ENCODE results near the gene RAPGEF5.

RAPGEF5 gene

DNA sequence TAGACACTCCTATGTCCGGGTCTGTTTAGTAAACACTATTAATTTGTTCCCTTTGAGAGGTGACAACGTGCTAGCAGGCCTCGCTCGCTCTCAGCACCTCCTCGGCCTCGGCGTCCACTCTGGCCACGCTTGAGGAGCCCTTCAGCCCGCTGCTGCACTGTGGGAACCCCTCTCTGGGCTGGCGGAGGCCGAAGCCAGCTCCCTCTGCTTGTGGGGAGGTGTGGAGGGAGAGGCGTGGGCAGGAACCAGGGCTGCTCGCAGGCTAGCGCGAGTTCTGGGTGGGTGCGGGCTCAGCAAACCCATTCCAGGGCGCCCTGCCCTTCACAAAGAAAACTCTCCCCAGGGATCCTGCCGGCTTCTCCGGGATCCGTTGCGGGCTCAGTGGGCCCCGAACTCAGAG is 266.8 kb downstream of the RAPGEF5 start:
- Histone ChIP-seq H3K27me3 (ENCODE audit: control insufficient read depth, insufficient read depth, low read length) (no peaks in the 10 kb centered on the region), H3K4me1 (peaks cover 14% of the 10 kb centered on the region), H3K27ac (no peak overlapping the region), H2AFZ (no peak overlapping the region), H3K9me3 (ENCODE audit: control insufficient read depth, low read length) (no peaks in the 10 kb centered on the region), H3K4me2 (ENCODE audit: low read length) (no peak overlapping the region), H3K4me3 (ENCODE audit: low read depth, low read length) (no peak overlapping the region), H3K36me3 (ENCODE audit: control insufficient read depth, insufficient read depth, low read length) (no peaks in the 10 kb centered on the region), H3K9ac (no peak overlapping the region), H3K79me2 (no peaks in the 10 kb centered on the region)
- no peak for TF ChIP-seq CTCF (IDR thresholded peaks at IDR 0.05)

- Histone ChIP-seq H3K27ac (peak overlapping the region; percentile 31), H3K9me3 (ENCODE audit: control insufficient read depth, low read length) (no peaks in the 10 kb centered on the region), H3K4me2 (ENCODE audit: low read length) (no peak overlapping the region), H3K27me3 (ENCODE audit: control insufficient read depth, insufficient read depth, low read length) (no peaks in the 10 kb centered on the region), H3K36me3 (ENCODE audit: control insufficient read depth, insufficient read depth, low read length) (no peaks in the 10 kb centered on the region), H2AFZ (no peak overlapping the region), H3K4me1 (peaks cover 14% of the 10 kb centered on the region), H3K79me2 (no peaks in the 10 kb centered on the region), H3K9ac (no peak overlapping the region), H3K4me3 (ENCODE audit: low read depth, low read length) (no peak overlapping the region)
- TF ChIP-seq CTCF (IDR thresholded peaks at IDR 0.05), result no peak
These were observed 268.1 kb downstream of the RAPGEF5 start for GRCh38 chr7:22088827-22089226.

GRCh38 chr7:22087861-22088260 is 269.1 kb downstream of the RAPGEF5 start:
- Histone ChIP-seq H3K9me3 (ENCODE audit: control insufficient read depth, low read length) (no peaks in the 10 kb centered on the region), H3K79me2 (no peaks in the 10 kb centered on the region), H3K27ac (no peak overlapping the region), H3K4me1 (peaks cover 14% of the 10 kb centered on the region), H2AFZ (peak overlapping the region; percentile 52), H3K36me3 (ENCODE audit: control insufficient read depth, insufficient read depth, low read length) (no peaks in the 10 kb centered on the region), H3K27me3 (ENCODE audit: control insufficient read depth, insufficient read depth, low read length) (no peaks in the 10 kb centered on the region), H3K4me2 (ENCODE audit: low read length) (no peak overlapping the region), H3K4me3 (ENCODE audit: low read depth, low read length) (no peak overlapping the region), H3K9ac (no peak overlapping the region)
- TF ChIP-seq CTCF (IDR thresholded peaks at IDR 0.05), result no peak

GRCh38 chr7:22083704-22084240 is 273.2 kb downstream of the RAPGEF5 start:
- H3K9me3 ChIP-seq (ENCODE audit: control insufficient read depth, low read length), result no peaks in the 10 kb centered on the region
- H3K4me1 ChIP-seq, result peaks cover 14% of the 10 kb centered on the region
- no peak for TF ChIP-seq CTCF (IDR thresholded peaks at IDR 0.05)
- peak overlapping the region; percentile 73 for H3K4me3 ChIP-seq (ENCODE audit: low read depth, low read length)
- peak overlapping the region; percentile 43 for H3K27ac ChIP-seq
- H2AFZ ChIP-seq, result peak overlapping the region; percentile 68
- H3K9ac ChIP-seq, result no peak overlapping the region
- peak overlapping the region; percentile 95 for H3K4me2 ChIP-seq (ENCODE audit: low read length)
- no peaks in the 10 kb centered on the region for H3K27me3 ChIP-seq (ENCODE audit: control insufficient read depth, insufficient read depth, low read length)
- H3K36me3 ChIP-seq (ENCODE audit: control insufficient read depth, insufficient read depth, low read length), result no peaks in the 10 kb centered on the region
- H3K79me2 ChIP-seq, result no peaks in the 10 kb centered on the region

All from parathyroid adenoma (tissue), 2 donors.